ENCODE data around the gene CYP4X1.

DNA sequence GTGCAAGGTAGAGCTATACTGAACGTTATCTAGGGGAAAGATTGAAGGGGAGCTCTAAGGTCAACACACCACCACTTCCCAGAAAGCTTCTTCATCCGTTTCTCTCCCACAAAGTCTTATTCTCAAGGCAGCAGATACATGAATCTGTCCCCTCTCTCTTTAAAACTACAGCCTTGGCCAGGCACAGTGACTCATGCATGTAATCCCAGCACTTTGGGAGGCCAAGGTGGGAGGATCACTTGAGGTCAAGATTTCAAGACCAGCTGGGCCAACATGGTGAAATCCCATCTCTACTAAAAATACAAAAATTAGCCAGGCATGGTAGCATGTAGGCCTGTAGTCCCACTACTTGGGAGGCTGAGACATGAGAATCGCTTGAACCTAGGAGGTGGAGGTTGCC lies 8.1 kb downstream of the CYP4X1 start:
- TF ChIP-seq, protein P1, sequence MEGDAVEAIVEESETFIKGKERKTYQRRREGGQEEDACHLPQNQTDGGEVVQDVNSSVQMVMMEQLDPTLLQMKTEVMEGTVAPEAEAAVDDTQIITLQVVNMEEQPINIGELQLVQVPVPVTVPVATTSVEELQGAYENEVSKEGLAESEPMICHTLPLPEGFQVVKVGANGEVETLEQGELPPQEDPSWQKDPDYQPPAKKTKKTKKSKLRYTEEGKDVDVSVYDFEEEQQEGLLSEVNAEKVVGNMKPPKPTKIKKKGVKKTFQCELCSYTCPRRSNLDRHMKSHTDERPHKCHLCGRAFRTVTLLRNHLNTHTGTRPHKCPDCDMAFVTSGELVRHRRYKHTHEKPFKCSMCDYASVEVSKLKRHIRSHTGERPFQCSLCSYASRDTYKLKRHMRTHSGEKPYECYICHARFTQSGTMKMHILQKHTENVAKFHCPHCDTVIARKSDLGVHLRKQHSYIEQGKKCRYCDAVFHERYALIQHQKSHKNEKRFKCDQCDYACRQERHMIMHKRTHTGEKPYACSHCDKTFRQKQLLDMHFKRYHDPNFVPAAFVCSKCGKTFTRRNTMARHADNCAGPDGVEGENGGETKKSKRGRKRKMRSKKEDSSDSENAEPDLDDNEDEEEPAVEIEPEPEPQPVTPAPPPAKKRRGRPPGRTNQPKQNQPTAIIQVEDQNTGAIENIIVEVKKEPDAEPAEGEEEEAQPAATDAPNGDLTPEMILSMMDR (conservative IDR thresholded peaks at IDR 0.05; ENCODE audit: low read length), result no peak
- no peak for TF ChIP-seq EZH2phosphoT487 (IDR thresholded peaks at IDR 0.05; ENCODE audit: borderline replicate concordance)

Measured in Loucy (cell line).